Tibial nerve (tissue), 4 donors: ENCODE results near the gene STAMBP.

ENCODE experiments used
- CTCF ChIP-seq, 5 experiments: fragments of 200-600 bp in 3 of 5; fragments of 450-650 bp in 2 of 5; sonication (generic) in 3 of 5; IDR thresholded peaks; one replicate each; pipeline ENCODE4 v1.5.1; 2016 to 2019; ENCODE audit warnings: antibody characterized with exemption in 5 of 5, mild to moderate bottlenecking in 3 of 5, moderate library complexity in 2 of 5
- EP300 ChIP-seq, 2 donors: sonication (generic); formaldehyde crosslinking; IDR thresholded peaks; one replicate each; pipeline ENCODE4 v1.6.1; 2017; ENCODE audit warnings: antibody characterized with exemption in 2 of 2, mild to moderate bottlenecking in 1 of 2
- POLR2A ChIP-seq, 2 donors: fragments of 450-650 bp; IDR thresholded peaks; one replicate each; pipeline ENCODE4 v1.6.1; 2017; ENCODE audit warnings: antibody characterized with exemption in 2 of 2, mild to moderate bottlenecking in 2 of 2, moderate library complexity in 2 of 2

GRCh38 chr2:73918856-73919255 lies 90.1 kb downstream of the STAMBP start:
- TF ChIP-seq CTCF (IDR thresholded peaks at IDR 0.05) (no peak), POLR2A (IDR thresholded peaks at IDR 0.05) (no peak), EP300 (IDR thresholded peaks at IDR 0.05) (no peak)
